ENCODE measurements around the gene NFATC2.
"Not testable (repeated sequence)": the region's sequence is repeated elsewhere in the genome, so short reads cannot be mapped to it uniquely, and the experiment has no call there.

NFATC2 gene

DNA sequence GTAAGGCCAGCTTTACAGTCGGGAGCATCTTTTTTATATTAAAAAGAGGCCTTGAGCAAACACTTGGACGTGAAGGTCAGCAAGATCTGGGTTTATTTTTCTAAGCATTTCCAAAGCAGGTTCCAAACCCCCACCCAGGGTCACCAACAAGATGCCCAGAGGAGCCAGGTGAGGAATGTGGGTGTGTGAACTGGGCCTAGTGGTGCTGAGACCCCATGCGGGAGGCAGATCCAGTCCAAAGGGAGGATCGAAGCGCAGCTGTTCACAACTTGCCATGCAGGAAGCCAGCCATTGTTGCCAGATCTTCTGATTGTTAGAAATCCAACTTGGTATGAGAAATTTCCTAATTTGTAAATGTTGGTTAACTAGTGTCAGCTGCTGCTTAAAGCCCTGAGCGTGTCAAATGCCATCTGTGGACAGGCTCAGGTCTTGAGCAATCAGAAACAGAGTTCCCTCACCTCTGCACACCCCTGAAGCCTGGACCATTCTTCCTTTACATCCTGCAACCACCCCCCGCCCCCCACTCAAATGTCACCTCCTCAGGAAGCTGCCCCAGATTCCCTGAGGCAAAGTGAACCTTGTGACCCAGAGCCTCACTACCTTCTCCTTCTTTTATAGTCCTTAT, 46.5 kb downstream of the NFATC2 start:
- no peak for DNase-seq (ENCODE audit: low read depth in 2 of 2)

DNA sequence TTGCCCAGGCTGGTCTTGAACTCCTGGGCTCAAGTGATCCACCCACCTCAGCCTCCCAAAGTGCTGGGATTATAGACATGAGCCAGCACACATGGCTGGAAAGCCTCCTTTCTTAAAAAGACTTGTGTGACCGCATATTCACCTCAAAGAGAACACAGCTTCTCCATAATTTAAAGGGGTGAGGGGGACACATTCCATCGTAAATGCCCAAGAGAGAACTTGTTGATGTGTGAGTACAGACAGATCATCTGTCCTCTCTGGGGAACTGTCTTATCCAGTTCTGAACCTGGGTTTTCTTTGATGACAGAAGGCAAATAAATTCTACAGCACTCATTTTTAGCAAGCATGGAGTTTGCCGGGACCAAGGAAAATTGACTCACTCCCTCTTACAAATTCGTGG, 47.2 kb downstream of the NFATC2 start:
- no peak for DNase-seq (ENCODE audit: low read depth in 2 of 2)

DNA sequence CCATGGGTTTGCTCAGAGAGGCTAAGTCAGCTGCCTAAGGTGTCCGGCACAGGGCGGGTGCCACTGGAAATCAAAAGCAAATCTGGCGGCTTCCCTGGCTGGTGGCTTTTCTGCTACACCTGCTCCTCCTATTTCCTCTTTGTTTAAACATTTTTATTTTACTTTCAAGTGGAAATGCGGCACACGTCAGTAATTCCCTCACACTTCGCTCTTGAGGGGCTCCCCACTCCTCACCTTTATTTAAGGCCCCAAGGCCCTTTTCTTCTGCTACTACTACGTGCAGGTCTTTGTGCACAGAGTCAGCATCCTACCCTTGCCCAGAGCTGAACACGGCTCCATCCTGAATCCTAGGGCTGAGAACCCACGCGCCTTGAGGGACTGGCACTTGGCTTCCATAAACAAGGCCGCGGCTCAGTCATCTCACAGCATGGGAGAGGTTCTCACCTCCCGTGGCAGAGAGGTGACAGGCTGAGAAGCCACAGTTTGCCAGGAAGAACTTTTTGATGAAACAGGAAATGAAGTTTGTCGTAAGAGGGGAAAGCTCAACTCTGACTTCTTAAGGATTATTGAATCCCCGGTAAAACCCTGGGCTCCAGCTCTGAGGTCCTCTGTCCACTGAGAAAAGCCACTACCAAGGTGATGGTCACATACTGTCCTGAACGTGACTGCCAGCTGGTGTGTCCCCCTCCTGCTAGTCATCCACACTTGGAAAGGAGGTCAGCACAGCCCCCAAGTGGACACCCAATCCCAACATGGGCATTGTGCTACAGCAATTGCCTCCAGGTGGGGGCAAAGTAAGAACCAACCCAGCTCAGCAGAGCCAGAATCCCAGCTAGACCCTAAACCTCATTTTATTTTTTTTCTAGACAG, 48.0 kb downstream of the NFATC2 start:
- DNase-seq (ENCODE audit: low read depth in 2 of 2): peak in 1 of 2 experiments; percentile 40

DNA sequence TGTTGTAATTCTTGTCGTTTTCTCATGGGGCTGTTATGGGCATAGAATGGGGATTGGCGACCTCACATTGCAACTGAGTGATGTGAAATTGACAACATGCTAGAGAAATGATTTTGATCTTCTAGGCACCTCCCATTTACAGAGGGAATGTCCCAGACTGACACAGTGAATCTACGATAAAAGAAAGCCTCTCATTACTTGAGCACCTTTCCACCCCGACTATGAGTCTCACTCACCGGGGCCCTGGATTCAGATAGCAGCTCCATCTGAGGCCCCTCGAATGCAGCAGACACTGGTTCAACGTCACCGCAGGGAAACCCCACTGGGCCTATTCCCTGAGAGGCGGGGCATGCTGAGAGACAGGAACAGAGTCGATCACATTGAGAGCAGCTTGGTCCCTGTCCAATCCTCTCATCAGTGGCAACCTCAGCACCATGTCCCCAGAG, 49.1 kb downstream of the NFATC2 start:
- DNase-seq (ENCODE audit: low read depth in 2 of 2): peak in 1 of 2 experiments; percentile 39

DNA sequence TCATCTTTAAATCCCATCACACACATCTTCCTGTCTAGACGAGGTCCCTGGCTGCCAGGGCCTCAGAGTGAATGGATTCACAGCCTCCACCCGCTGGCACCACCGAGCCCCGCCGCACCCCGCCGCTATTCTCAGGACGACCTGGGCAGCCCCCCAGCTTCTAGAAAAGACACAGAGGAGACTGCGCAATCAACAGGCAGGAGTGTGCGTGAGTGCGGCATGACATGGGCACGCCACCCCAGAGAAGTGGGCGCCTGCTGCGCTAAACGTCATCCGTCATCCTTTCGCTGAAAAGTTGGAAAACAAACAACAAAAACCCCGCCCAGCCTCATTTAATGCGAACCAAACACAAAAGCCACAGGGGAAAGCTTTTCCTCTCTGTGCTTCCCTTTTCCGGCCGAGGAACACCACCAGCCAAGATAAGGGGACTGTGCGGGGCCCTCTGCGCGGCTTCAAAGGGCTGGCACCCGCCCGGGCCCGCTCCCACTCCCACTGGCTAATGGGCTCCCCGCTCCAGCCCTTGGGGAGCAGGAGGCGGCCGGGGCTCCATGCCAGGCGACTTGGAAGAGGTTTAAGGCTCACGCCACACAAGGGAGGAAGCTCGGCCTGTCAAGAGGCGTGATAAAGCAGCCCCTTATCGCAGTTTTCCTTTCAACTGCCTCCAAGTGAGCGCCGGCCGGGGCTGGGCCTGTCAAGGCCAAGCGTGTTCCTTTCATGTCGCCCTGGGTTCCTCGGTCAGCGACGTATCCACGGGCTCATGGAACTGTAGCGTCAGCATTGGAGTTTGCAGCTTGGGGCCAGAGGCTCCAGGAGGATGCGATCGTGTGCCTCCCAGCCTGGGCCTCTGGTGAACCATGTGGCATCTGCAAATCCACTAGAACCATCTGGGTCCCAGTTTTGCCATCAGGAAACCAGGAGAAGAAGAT, 50.1 kb downstream of the NFATC2 start:
- no peak for DNase-seq (ENCODE audit: low read depth in 2 of 2)

DNA sequence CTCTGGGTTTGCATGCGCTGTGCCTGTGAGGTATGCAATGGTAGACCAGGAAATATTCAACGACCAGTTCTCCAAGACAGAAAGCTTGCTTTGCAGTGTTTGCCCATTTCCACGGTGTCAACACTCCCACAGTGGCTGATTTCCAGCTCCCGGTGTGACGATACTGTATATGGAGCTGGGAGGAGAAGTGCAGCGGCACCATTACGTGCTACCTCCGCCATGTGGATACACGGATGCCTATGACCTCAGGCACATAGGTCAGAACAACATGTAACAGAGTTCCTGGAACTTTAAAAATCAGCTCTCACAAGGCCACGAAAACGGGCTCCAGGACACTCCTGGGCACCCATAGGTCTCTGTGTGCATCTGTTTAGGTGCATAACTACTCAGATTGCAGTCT, 51.1 kb downstream of the NFATC2 start:
- DNase-seq (ENCODE audit: low read depth in 2 of 2): no peak

DNA sequence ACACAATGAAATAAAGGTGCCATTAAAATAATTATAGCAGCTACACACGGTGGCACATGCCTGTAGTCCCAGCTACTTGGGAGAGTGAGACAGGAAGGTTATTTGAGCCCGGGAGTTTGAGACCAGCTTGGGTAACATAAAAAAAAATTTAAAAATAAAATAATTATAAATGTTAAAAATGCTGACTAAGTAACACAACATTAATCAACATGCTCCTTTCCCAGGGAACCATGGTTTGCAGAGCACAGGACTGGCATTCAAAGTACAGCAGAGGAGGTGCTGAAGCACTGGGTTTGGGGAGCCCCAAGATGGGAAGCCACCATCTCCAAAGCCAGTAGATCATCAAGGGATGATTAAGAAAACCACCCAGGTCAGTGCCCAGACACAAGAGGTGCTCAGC, 51.9 kb downstream of the NFATC2 start:
- no peak for DNase-seq (ENCODE audit: low read depth in 2 of 2)

DNA sequence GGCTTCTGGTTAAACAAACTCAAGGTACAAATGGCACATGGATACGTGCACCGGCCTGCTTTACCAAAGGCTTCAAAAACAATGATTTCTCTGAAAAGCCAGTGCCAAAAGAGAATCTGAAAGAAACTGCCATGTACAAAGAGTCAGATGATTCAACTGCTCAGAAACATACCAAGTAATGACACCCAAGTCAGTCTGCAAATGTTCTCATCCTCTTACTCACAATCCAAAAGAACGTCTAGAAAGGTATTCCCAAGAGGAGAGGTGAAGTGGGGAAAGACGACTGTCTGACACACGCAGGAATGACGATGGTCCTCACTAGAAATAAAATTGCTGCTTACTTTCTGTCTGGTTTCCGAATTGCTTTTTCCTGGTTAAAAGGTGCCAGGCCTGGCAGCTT, 52.9 kb downstream of the NFATC2 start:
- no peak for DNase-seq (ENCODE audit: low read depth in 2 of 2)

DNA sequence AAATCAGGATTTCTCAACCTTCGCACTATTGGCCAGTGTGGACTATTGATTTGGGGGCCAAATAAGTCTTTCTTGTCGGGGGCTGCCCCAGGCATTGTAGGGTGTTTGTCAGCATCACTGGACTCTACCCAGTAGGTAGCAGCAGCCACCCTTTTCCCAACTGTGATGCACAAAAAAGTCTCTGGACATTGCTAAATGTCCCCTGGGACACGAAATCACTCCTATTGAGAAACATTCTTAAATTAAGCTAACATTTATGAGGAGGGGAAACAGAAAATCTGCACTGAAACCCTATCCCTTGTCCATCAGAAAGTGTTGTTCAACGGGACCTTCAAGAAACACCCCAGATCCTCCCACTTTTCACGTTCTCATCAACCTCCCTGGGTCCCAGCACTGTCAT, 54.2 kb downstream of the NFATC2 start:
- no peak for DNase-seq (ENCODE audit: low read depth in 2 of 2)

DNA sequence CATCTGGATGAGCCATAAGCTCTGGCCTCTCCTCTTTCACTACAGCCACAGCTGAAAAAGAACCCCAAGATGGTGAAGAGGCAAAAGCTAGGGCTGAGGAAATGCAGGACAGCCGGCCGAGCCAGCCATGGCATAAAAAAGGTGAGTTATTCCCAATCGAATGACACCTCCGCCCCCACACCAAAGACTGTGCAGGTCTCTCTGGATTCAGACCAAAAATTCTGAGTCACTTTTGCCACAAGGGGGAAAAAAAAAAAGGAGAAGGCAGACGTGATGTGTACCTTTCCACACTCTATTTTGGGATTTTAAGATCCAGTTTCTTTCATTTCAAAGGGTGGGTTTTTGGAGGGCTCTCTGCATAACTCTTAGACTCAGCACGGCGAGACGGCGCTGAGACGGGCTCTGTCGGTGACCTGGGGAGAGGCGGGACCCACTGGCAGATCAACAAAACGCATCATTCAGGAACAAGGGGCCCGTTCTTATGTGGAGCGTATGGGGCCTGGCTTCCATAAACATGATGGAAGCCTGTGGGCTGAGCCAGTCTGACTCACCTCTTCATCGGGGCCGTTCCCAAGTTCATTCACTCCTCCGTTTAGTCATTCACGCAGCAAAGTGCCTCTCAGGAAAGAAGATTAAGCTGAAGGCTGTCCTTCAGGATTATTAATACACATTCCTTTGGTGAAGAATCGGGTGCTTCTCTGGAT, 54.8 kb downstream of the NFATC2 start:
- no peak for DNase-seq (ENCODE audit: low read depth in 2 of 2)

DNA sequence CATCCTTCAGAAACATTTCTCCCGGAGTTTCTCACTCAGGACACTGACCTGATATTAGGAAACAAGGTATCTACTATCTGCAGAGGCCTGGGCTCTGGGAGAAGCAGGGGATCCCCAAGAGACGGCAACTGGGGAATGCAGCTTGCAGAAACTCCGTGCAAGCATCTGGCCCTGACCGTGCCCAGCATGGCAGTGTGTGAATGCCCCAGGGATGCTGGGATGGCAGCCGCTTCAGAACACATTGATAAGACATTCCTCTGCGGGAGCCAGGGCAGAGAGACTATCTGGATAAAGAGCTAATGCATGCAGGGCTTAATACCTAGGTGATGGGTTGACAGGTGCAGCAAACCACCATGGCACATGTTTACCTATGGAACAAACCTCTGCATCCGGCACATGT, 55.4 kb downstream of the NFATC2 start:
- DNase-seq (ENCODE audit: low read depth in 2 of 2): no peak

DNA sequence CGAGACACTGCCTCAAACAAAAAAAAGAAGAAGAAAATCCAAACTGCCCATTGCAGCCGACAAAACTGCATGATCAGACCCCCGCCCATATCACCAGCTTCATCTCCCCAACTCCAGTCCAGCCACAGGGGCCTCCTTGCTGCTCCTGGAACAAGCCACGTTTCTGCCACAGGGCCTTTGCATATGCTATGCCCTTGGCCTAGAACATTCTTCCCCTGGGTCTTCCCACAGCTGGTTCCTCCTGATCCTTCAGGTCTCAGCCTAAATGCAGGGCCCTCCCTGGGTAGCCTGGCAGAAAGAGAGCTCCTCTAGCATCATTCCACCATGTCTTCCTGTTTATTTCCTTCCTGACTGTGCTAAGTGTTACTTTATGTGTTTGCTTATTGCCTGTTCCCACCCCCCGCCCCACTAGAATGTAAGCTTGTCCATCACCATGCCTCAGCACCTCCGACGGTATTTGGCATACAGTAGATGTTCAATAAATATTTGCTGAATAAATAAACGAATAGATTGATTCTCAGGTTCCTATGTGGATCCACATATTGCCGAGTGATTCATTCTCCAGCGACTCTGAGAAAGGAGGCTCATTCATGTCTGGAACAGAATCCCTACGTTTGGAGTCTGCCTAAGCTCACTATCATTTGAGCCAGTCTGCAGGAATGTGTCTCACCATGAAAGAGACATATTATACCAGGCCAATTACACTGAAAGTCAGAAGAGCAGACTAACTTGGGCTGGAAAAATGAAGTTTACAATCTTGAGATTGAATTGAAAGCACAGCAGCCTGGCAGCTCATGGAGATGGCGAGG, 56.1 kb downstream of the NFATC2 start:
- DNase-seq (ENCODE audit: low read depth in 2 of 2): no peak

DNA sequence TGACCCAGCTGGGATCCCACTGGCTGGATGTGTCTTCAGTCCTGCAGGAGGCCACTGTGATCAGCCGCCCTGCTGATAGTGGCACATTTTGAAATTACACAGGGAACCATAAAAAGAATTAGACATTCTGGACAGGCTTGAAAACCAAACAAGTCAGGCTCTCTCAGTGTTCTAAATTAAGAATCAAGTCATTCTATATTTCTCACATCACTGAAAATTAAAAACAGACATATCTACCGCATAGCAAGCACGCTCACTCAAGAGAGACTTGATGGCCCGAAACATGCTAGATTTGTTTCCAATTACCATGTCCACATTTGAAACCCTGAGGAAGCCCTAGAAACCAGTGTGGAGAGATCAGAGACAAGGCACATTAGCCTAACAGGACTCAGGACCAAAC, 57.7 kb downstream of the NFATC2 start:
- no peak for DNase-seq (ENCODE audit: low read depth in 2 of 2)

DNA sequence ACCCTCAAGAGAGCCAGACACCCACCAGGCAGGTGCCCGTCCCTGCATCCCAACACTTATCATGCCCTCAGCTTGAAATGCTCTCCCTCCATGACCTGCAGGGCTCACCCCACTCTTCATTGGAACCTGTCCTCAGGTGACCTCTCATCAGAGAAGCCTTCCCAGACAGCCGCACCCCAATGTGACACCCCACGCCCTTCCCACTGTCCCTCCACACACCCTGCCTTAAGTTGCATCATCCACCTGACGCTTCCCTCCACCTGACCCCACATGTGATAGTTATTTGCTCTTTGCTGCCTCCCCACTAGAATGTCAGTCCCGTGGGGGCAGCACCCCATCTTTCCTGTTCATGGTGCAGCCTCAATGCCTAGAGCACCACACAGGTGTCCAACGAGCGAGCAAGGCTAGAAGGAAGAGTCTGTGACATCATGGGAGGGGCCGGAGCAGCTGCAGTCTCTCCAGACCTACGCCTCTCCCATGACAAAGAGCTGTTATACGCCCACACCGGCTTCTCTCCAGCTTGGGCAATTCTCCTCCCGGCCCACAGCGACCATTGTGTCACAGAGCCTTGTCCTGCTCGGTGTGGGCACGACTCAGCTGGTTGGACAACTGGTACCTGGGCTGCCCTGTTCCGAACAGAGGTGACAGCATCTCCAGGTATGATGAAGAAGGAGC, 58.2 kb downstream of the NFATC2 start:
- no peak for DNase-seq (ENCODE audit: low read depth in 2 of 2)

DNA sequence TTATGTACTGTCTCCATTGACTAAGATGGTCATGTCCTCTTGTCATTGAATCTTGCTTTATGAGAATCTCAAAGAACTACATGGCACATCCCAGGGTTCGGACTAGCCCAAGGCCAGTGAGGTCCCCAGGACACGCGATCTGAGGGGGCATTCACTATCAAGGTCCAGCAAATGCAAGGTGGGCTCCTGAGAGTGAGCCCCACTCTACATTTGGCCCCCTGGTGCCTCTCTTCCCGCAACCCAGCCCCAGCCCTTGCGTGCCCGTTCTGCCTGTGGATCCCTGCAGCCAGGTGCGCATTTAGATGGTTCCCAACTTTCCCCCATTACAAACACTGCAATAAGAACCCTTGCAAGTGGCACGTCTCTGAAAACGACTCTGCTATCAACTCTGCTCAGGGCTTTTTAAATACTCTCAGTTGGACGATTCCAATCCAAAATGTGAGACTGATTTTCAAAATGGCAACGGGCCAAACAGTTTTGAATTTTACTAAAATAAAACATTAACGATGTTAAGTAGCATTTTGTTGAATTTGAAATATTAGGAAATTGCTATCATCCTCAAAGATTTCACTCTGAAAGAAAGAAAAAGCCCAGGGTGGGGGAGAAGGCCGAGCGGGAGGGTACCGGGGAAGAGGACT, 59.6 kb downstream of the NFATC2 start:
- no peak for DNase-seq (ENCODE audit: low read depth in 2 of 2)

DNA sequence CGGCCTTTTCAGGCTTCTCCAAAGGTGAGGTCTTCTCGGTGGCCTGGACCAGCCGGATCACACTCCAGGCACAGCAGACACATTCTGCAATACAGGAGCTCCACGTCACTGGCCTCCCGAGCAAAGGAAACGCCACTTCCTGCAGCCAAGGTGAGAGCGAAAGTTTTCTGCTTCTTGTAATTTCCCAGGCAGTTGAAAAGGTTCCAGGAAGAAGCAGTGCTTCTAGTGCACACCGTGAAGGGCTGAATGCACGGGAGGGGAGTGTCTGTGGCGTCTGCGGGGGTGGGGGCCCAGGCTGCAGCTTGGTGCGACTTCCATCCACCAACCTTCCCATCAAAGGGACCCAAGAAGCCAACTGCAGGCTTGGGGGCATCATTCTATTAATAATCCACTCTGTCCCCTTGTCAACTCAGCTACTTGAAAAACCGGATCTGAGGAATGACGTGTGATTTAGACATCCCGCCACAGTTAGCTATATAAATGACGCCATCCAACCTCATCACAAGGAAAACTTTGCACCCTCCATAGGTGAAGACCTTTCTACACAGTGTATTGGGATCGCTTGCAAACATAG, 61.1 kb downstream of the NFATC2 start:
- peak; percentile 39 to 59 for DNase-seq (ENCODE audit: low read depth in 2 of 2)

DNA sequence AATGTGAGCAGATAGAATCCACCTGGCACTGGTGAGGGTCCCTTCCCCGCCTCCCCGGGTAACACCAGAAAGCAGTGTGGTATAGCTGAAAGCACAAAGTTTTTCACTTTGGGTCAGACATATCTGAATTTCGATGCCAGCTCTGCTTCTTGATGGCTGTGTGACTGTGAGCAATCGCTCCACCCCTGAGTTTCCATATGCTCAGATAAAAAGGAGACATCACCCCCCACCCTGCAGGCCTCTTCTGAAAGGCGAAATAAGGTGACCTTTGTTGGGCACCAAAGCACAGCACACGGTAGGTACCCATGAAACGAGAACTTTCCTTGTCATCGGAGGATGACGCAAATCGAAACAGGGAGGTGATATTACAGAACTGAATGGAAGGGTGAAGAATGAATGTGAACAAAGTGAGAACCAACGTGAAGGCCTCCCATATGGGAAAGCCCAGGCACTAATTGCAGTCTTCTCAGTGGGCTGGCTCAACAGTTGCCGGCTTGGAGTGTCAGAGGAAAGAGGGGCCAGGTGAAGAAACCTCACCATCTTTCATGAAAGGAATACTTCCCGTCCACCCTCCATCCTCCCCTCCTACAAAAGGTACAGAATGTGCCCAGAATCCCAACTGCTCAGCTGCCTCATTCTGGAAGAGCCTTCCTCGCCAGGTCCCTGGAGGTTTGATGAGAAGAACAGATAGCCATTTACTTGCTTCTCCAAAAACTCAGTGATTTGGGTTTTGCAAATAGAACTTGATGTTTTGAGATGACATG, 61.8 kb downstream of the NFATC2 start:
- peak; percentile 52 to 73 for DNase-seq (ENCODE audit: low read depth in 2 of 2)

DNA sequence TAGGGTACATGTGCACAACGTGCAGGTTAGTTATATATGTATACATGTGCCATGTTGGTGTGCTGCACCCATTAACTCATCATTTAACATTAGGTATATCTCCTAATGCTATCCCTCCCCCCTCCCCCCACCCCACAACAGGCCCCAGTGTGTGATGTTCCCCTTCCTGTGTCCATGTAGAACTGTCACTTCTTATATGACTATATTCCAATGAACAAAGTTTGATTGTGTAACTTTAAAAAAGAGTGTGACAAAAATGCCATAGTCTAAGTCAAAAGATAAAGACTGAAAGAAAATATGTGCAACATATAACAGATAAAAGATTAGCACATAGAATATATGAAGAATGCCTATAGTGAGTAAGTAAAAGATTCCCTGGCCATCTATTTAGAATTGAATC, 66.4 kb downstream of the NFATC2 start:
- DNase-seq (ENCODE audit: low read depth in 2 of 2): not testable (repeated sequence)

DNA sequence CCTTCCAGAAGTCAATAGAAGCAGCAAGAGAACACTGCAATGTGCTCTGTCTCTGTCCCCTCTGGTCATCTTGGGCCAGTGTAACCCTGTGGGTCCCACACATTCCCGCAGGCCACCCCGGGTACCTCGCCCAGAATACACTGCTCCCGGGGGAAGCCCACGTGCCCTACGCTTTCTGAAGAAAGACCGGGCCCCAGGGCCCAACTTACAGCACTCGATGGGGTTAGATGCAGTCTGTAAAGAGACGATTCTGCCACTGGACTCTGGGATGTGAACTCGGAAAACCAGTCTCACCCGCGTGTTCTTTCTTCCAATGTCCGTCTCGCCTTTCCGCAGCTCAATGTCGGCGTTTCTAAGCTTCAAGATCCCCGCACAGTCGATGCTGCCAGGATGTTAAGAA, 68.7 kb downstream of the NFATC2 start:
- no peak for DNase-seq (ENCODE audit: low read depth in 2 of 2)
